CD4-positive, alpha-beta memory T cell (primary cell): Measurements from ENCODE around the gene IDI2. TPM values are rescaled to one million over a fixed set of nuclear protein-coding genes. Genes with fewer than 3 reads are reported as not detected.

Experiments
- CTCF ChIA-PET: fragments of 350-600 bp; sonication (Branson Sonifier 250); formaldehyde crosslinking; loops from one replicate; lab custom pipeline; 2021; ENCODE audit warnings: inconsistent platforms; ENCODE audit not compliant: partially characterized antibody; lab: Charles Lee
- POLR2A ChIA-PET: fragments of 350-600 bp; sonication (Branson Sonifier 250); formaldehyde crosslinking; loops from one replicate; lab custom pipeline; 2021; ENCODE audit not compliant: partially characterized antibody; lab: Charles Lee
- DNase-seq, 5 donors: peaks; one replicate each; pipeline versions ENCODE4 v3.0.0 to v3.0.0-alpha.2; 2020 to 2022; ENCODE audit warnings: mixed read lengths in 1 of 5
- H3K27ac ChIP-seq: one replicate; pipeline ENCODE4 v1.7.0; 2013; ENCODE audit warnings: low read depth, low read length
- H3K27me3 ChIP-seq: 2 replicates; pipeline ENCODE4 v1.7.0; 2013; ENCODE audit warnings: mild to moderate bottlenecking, low read length, moderate library complexity; ENCODE audit not compliant: insufficient read depth
- H3K36me3 ChIP-seq: 2 replicates; pipeline ENCODE4 v1.7.0; 2013; ENCODE audit warnings: mild to moderate bottlenecking, low read length, moderate library complexity; ENCODE audit not compliant: insufficient read depth
- H3K4me1 ChIP-seq: 2 replicates; pipeline ENCODE4 v1.7.0; 2013; ENCODE audit warnings: mild to moderate bottlenecking, low read length, moderate library complexity; ENCODE audit not compliant: insufficient read depth
- H3K4me3 ChIP-seq, 2 donors: one replicate each; pipeline ENCODE4 v1.7.0; 2013; ENCODE audit warnings: low read length in 2 of 2, mild to moderate bottlenecking in 1 of 2
- H3K9me3 ChIP-seq, 2 donors: one replicate each; pipeline ENCODE4 v1.7.0; 2013; ENCODE audit warnings: low read length in 2 of 2, control low read depth in 1 of 2; ENCODE audit not compliant: control insufficient read depth in 1 of 2
- H3K27ac Mint-ChIP-seq, 7 donors: one replicate each; pipeline ENCODE4 v1.8.0; 2020 to 2021; ENCODE audit warnings: mixed read lengths in 7 of 7, mild to moderate bottlenecking in 6 of 7, inconsistent platforms in 3 of 7, moderate library complexity in 3 of 7
- H3K27me3 Mint-ChIP-seq, 2 donors: one replicate each; pipeline ENCODE4 v1.8.0; 2020 to 2021; ENCODE audit warnings: mixed read lengths in 2 of 2
- H3K36me3 Mint-ChIP-seq, 2 donors: one replicate each; pipeline ENCODE4 v1.8.0; 2020 to 2021; ENCODE audit warnings: mixed read lengths in 2 of 2, inconsistent platforms in 1 of 2, mild to moderate bottlenecking in 1 of 2
- H3K4me1 Mint-ChIP-seq, 4 donors: one replicate each; pipeline ENCODE4 v1.8.0; 2020 to 2021; ENCODE audit warnings: mixed read lengths in 4 of 4, mild to moderate bottlenecking in 1 of 4
- H3K4me3 Mint-ChIP-seq, 8 donors: one replicate each; pipeline ENCODE4 v1.8.0; 2020 to 2021; ENCODE audit warnings: mixed read lengths in 8 of 8, mild to moderate bottlenecking in 7 of 8, moderate library complexity in 6 of 8, inconsistent platforms in 3 of 8
- H3K9me3 Mint-ChIP-seq, 8 donors: one replicate each; pipeline ENCODE4 v1.8.0; 2020 to 2021; ENCODE audit warnings: mixed read lengths in 8 of 8, mild to moderate bottlenecking in 5 of 8, inconsistent platforms in 3 of 8, moderate library complexity in 1 of 8
- intact Hi-C: fragments of 100-400 bp; cut with micrococcal nuclease; formaldehyde crosslinking; loops from one replicate; pipeline ENCODE4 v1.15.1; 2023
- polyA plus RNA-seq, 2 donors: library from polyadenylated mRNA; unstranded; fragments of 300-500 nt; fragmentation: Illumina TruSeq; gene quantifications; one replicate each; pipeline ENCODE4 v1.2.3, GENCODE V29; 2021
- total RNA-seq, 2 experiments: library from RNA; stranded (reverse); gene quantifications; one replicate each; pipeline ENCODE4 v1.2.3, GENCODE V29; 2021

IDI2 gene
- total and polyA plus RNA-seq, 4 experiments from 2014 or later: not detected

GRCh38 chr10:1048349-1048731 lies 22.7 kb upstream of the IDI2 start:
- Histone ChIP-seq H3K4me1 (peaks cover 69% of the 10 kb centered on the region), H3K27ac (peak overlapping the region; percentile 96), H3K27me3 (no peaks in the 10 kb centered on the region), H3K36me3 (peaks cover 7% of the 10 kb centered on the region), H3K9me3 (no peaks in the 10 kb centered on the region), H3K4me3 (peak overlapping the region; percentile 64 to 79)
- Mint-ChIP-seq H3K27me3 (no peaks in the 10 kb centered on the region), H3K27ac (peak overlapping the region; percentile 98 to 99 (median 99)), H3K4me3 (peak overlapping the region; percentile 92 to 98 (median 95)), H3K36me3 (peaks cover 3 to 42% of the 10 kb centered on the region in 2 donors), H3K4me1 (peaks cover 48 to 90% (median 61%) of the 10 kb centered on the region in 4 donors), H3K9me3 (peaks cover 0 to 7% (median 0%) of the 10 kb centered on the region in 8 donors)
- DNase-seq: peak in 4 of 5 donors; percentile 73 to 87 (median 80)
- intact Hi-C loops: loop anchor here (1.0 to 10.0 kb wide), 3 partner anchors 8 to 1996 kb away; partner anchors contain the start of gene WDR37
- CTCF ChIA-PET: interaction anchor here (0.7 to 1.1 kb wide), 2 partner anchors 13 to 60 kb away, joined by 3 to 4 read pairs; partner anchors contain the start of gene GTPBP4
- POLR2A ChIA-PET: interaction anchor here (0.6 to 4.2 kb wide), 14 partner anchors 9 to 120 kb away, joined by 3 to 33 read pairs (median 4); partner anchors contain the start of genes GTPBP4, LARP4B and WDR37

- CTCF ChIA-PET: interaction anchor here (1.1 kb wide), 1 partner anchor 60 kb away, joined by 3 read pairs; the partner anchor contains the start of gene GTPBP4
- DNase-seq: no peak
- Histone ChIP-seq H3K4me3 (peak overlapping the region; percentile 64 to 79), H3K36me3 (peaks cover 3% of the 10 kb centered on the region), H3K9me3 (no peaks in the 10 kb centered on the region), H3K4me1 (peaks cover 69% of the 10 kb centered on the region), H3K27me3 (no peaks in the 10 kb centered on the region), H3K27ac (peak overlapping the region; percentile 96)
- peaks cover 0 to 7% (median 0%) of the 10 kb centered on the region in 8 donors for H3K9me3 Mint-ChIP-seq
- H3K4me3 Mint-ChIP-seq: peak overlapping the region; percentile 92 to 98 (median 95)
- POLR2A ChIA-PET: interaction anchor here (0.9 to 4.2 kb wide), 7 partner anchors 9 to 120 kb away, joined by 3 to 33 read pairs (median 17); partner anchors contain the start of genes GTPBP4, LARP4B and WDR37
- intact Hi-C loops: loop anchor here (1.0 to 10.0 kb wide), 3 partner anchors 8 to 1997 kb away; partner anchors contain the start of gene WDR37
- H3K27me3 Mint-ChIP-seq: no peaks in the 10 kb centered on the region
- H3K27ac Mint-ChIP-seq: peak overlapping the region; percentile 98 to 99 (median 99)
- peaks cover 50 to 90% (median 63%) of the 10 kb centered on the region in 4 donors for H3K4me1 Mint-ChIP-seq
- H3K36me3 Mint-ChIP-seq: peaks cover 7 to 44% of the 10 kb centered on the region in 2 donors
These were observed 22.3 kb upstream of the IDI2 start for GRCh38 chr10:1047937-1048336.

DNA sequence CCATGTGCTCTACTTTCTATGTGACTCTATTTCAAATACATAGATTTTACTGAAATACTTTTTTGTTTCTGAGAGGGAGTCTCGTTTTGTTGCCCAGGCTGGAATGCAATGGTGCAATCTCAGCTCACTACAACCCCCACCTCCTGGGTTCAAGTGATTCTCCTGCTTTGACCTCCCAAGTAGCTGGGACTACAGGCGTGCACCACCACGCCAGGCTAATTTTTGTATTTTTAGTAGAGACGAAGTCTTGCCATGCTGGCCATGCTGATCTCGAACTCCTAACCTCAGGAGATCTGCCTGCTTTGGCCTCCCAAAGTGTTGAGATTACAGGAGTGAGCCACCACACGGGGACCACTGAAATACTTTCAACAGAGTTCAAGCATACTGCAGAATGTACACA lies 19.8 kb upstream of the IDI2 start:
- Histone ChIP-seq H3K4me1 (peaks cover 58% of the 10 kb centered on the region), H3K36me3 (peaks cover 10% of the 10 kb centered on the region), H3K4me3 (no peak overlapping the region), H3K27me3 (no peaks in the 10 kb centered on the region), H3K27ac (peak overlapping the region; percentile 56), H3K9me3 (no peaks in the 10 kb centered on the region)
- CTCF ChIA-PET: interaction anchor here (1.1 kb wide), 1 partner anchor 10 kb away, joined by 3 read pairs; the partner anchor contains the start of gene WDR37
- H3K36me3 Mint-ChIP-seq: peaks cover 11 to 45% of the 10 kb centered on the region in 2 donors
- POLR2A ChIA-PET: interaction anchor here (1.7 to 3.5 kb wide), 2 partner anchors 10 kb away, joined by 7 to 22 read pairs; partner anchors contain the start of gene WDR37
- peak overlapping the region; percentile 70 to 97 (median 93) for H3K27ac Mint-ChIP-seq
- H3K27me3 Mint-ChIP-seq: no peaks in the 10 kb centered on the region
- intact Hi-C loops: loop anchor here (10.0 kb wide), 1 partner anchor 1999 kb away; no protein-coding TSS in a partner anchor
- no peak for DNase-seq
- peaks cover 0 to 7% (median 0%) of the 10 kb centered on the region in 8 donors for H3K9me3 Mint-ChIP-seq
- peak overlapping the region in 7 of 8 donors; percentile 25 to 88 (median 61) for H3K4me3 Mint-ChIP-seq
- H3K4me1 Mint-ChIP-seq: peaks cover 35 to 68% (median 45%) of the 10 kb centered on the region in 4 donors

DNA sequence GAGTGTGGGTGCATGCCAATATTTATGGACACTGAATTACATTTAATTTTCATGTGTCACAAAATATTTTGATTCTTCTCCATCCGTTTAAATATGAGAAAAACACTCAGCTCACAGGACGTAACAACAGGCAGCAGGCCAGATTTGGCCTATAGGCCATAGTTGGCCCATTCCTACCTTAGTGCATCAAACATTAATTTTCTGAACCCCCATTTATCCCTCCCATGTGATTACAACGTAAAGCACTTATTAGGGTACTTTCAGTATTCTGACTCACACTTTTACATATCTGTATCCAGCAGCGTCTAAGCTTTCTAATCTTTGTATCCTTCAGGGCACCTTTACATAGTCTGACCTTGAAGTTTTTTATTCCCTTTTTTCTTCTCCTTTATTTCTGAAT lies 19.3 kb upstream of the IDI2 start:
- Histone ChIP-seq H3K4me3 (no peak overlapping the region), H3K27me3 (no peaks in the 10 kb centered on the region), H3K9me3 (no peaks in the 10 kb centered on the region), H3K27ac (peak overlapping the region; percentile 56), H3K4me1 (peaks cover 53% of the 10 kb centered on the region), H3K36me3 (peaks cover 14% of the 10 kb centered on the region)
- ChIA-PET POLR2A (interaction anchor here (1.0 to 3.5 kb wide), 3 partner anchors 10 to 113 kb away, joined by 3 to 22 read pairs (median 7); partner anchors contain the start of genes LARP4B and WDR37), CTCF (interaction anchor here (0.6 to 1.8 kb wide), 4 partner anchors 11 to 65 kb away, joined by 3 to 4 read pairs (median 3); partner anchors contain the start of gene WDR37)
- peaks cover 15 to 48% of the 10 kb centered on the region in 2 donors for H3K36me3 Mint-ChIP-seq
- peaks cover 0 to 7% (median 0%) of the 10 kb centered on the region in 8 donors for H3K9me3 Mint-ChIP-seq
- DNase-seq: no peak
- H3K4me1 Mint-ChIP-seq: peaks cover 32 to 68% (median 43%) of the 10 kb centered on the region in 4 donors
- H3K27ac Mint-ChIP-seq: peak overlapping the region; percentile 63 to 97 (median 93)
- H3K4me3 Mint-ChIP-seq: peak overlapping the region in 7 of 8 donors; percentile 12 to 88 (median 65)
- intact Hi-C loops: loop anchor here (10.0 kb wide), 1 partner anchor 2000 kb away; no protein-coding TSS in a partner anchor
- H3K27me3 Mint-ChIP-seq: no peaks in the 10 kb centered on the region

DNA sequence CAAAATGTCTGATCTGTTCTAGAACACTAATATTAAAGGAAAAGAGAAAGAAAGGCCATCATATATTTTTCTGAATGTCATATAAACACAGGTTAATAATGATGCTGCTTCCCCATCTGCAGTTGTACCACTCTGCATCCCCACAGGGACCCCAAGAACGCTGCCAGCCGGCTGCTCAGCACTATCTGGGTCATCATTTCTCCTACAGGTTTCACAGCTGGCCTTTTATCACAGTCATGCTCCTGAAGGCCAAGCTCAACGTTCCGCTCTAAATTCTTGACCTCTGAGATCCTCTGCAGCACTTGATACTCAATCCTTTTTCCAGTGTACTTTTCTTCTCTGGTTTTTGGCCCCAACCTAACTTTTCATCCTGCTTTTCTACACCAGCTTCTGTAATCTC lies 18.5 kb upstream of the IDI2 start:
- Histone ChIP-seq H3K4me1 (peaks cover 49% of the 10 kb centered on the region), H3K27me3 (no peaks in the 10 kb centered on the region), H3K4me3 (peak overlapping the region in 1 of 2 donors; percentile 42), H3K36me3 (peaks cover 14% of the 10 kb centered on the region), H3K27ac (peak overlapping the region; percentile 56), H3K9me3 (no peaks in the 10 kb centered on the region)
- POLR2A ChIA-PET: interaction anchor here (1.0 to 3.5 kb wide), 3 partner anchors 9 to 113 kb away, joined by 3 to 22 read pairs (median 7); partner anchors contain the start of genes LARP4B and WDR37
- no peak for DNase-seq
- intact Hi-C loops: loop anchor here (10.0 kb wide), 1 partner anchor 2001 kb away; no protein-coding TSS in a partner anchor
- Mint-ChIP-seq H3K4me3 (peak overlapping the region; percentile 73 to 89 (median 85)), H3K4me1 (peaks cover 32 to 61% (median 44%) of the 10 kb centered on the region in 4 donors), H3K9me3 (peaks cover 0 to 7% (median 0%) of the 10 kb centered on the region in 8 donors), H3K36me3 (peaks cover 15 to 44% of the 10 kb centered on the region in 2 donors), H3K27me3 (no peaks in the 10 kb centered on the region), H3K27ac (peak overlapping the region; percentile 86 to 97 (median 94))
- CTCF ChIA-PET: interaction anchor here (0.6 to 1.8 kb wide), 3 partner anchors 9 to 59 kb away, joined by 3 to 4 read pairs (median 3); no protein-coding TSS in a partner anchor

DNA sequence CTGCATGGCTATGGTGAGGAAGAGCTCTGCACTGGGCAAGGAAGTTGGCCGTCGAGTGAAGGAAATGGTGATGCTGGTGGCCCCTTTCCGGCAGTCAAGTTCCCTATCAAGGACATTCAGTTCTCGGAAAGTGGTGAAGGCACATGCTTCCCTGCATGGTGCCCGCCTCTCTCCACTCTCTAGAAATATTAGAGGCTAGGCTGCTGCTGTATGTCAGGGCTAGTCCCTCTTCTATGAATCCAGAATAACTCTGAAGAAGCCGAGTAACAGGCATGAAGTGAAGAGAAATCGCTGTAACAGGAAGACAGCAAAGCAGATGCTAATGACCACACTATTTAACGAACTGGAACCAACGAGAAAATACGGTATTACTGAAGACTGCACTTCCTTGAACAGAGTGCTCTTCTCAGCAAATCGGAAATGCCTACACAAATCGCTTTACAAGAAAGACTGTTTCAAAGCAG lies 17.9 kb upstream of the IDI2 start:
- H3K9me3 ChIP-seq: no peaks in the 10 kb centered on the region
- H3K27ac ChIP-seq: peak overlapping the region; percentile 56
- no peaks in the 10 kb centered on the region for H3K27me3 Mint-ChIP-seq
- peaks cover 0 to under 1% (median 0%) of the 10 kb centered on the region in 8 donors for H3K9me3 Mint-ChIP-seq
- intact Hi-C loops: loop anchor here (10.0 kb wide), 1 partner anchor 2001 kb away; no protein-coding TSS in a partner anchor
- peaks cover 32 to 55% (median 44%) of the 10 kb centered on the region in 4 donors for H3K4me1 Mint-ChIP-seq
- H3K36me3 Mint-ChIP-seq: peaks cover 15 to 38% of the 10 kb centered on the region in 2 donors
- H3K27me3 ChIP-seq: no peaks in the 10 kb centered on the region
- peaks cover 14% of the 10 kb centered on the region for H3K36me3 ChIP-seq
- CTCF ChIA-PET: interaction anchor here (1.8 kb wide), 1 partner anchor 11 kb away, joined by 4 read pairs; no protein-coding TSS in a partner anchor
- DNase-seq: peak in 4 of 5 donors; percentile 37 to 58 (median 46)
- POLR2A ChIA-PET: interaction anchor here (1.7 to 3.5 kb wide), 2 partner anchors 8 to 12 kb away, joined by 7 to 22 read pairs; partner anchors contain the start of gene WDR37
- peak overlapping the region in 1 of 2 donors; percentile 42 for H3K4me3 ChIP-seq
- peaks cover 49% of the 10 kb centered on the region for H3K4me1 ChIP-seq
- H3K27ac Mint-ChIP-seq: peak overlapping the region; percentile 86 to 97 (median 94)
- peak overlapping the region; percentile 73 to 89 (median 85) for H3K4me3 Mint-ChIP-seq
